SH-SY5Y (cell line): ENCODE results near the gene DLG2.

Experiments
- GATA2 ChIP-seq: IDR thresholded peaks from 2 replicates; pipeline ENCODE4 v1.6.1; 2011; ENCODE audit warnings: mild to moderate bottlenecking, low read depth, low read length
- GATA3 ChIP-seq: IDR thresholded peaks from 2 replicates; pipeline ENCODE4 v1.6.1; 2011; ENCODE audit warnings: low read depth, mild to moderate bottlenecking, low read length, moderate library complexity

DLG2 gene

GRCh38 chr11:84496122-84496521 lies 1131.0 kb downstream of the DLG2 start:
- TF ChIP-seq GATA2, result no peak
- no peak for TF ChIP-seq GATA3

GRCh38 chr11:84480131-84480530 lies 1147.0 kb downstream of the DLG2 start:
- TF ChIP-seq GATA2 (no peak), GATA3 (no peak)

GRCh38 chr11:84476581-84476980 lies 1150.6 kb downstream of the DLG2 start:
- TF ChIP-seq GATA3 (no peak), GATA2 (no peak)

GRCh38 chr11:84471501-84471900 lies 1155.6 kb downstream of the DLG2 start:
- no peak for TF ChIP-seq GATA3
- TF ChIP-seq GATA2, result no peak

GRCh38 chr11:84468235-84468634 lies 1158.9 kb downstream of the DLG2 start:
- TF ChIP-seq GATA2 (no peak), GATA3 (no peak)

- TF ChIP-seq GATA2 (no peak), GATA3 (no peak)
Observed at GRCh38 chr11:84465040-84465439, 1162.1 kb downstream of the DLG2 start.

- TF ChIP-seq GATA2, result no peak
- no peak for TF ChIP-seq GATA3
Observed at GRCh38 chr11:84455691-84456090, 1171.5 kb downstream of the DLG2 start.

- no peak for TF ChIP-seq GATA3
- no peak for TF ChIP-seq GATA2
Observed at GRCh38 chr11:84452211-84452610, 1174.9 kb downstream of the DLG2 start.

GRCh38 chr11:84438565-84438964 lies 1188.6 kb downstream of the DLG2 start:
- TF ChIP-seq GATA2 (no peak), GATA3 (no peak)

- no peak for TF ChIP-seq GATA3
- TF ChIP-seq GATA2, result no peak
Observed at GRCh38 chr11:84437071-84437980, 1189.8 kb downstream of the DLG2 start.

GRCh38 chr11:84430661-84431060 lies 1196.5 kb downstream of the DLG2 start:
- TF ChIP-seq GATA2 (no peak), GATA3 (no peak)

GRCh38 chr11:84425673-84426072 lies 1201.5 kb downstream of the DLG2 start:
- TF ChIP-seq GATA3 (no peak), GATA2 (no peak)

- TF ChIP-seq GATA2, result no peak
- TF ChIP-seq GATA3, result no peak
Observed at GRCh38 chr11:84420271-84420670, 1206.9 kb downstream of the DLG2 start.

GRCh38 chr11:84419616-84420015 lies 1207.5 kb downstream of the DLG2 start:
- TF ChIP-seq GATA2, result no peak
- TF ChIP-seq GATA3, result no peak

GRCh38 chr11:84414920-84415319 lies 1212.2 kb downstream of the DLG2 start:
- TF ChIP-seq GATA3, result no peak
- TF ChIP-seq GATA2, result no peak
